ENCODE data around the gene SCN9A.

Gene SCN9A

GRCh38 chr2:166297951-166298350, 77.8 kb downstream of the SCN9A start:
- Histone ChIP-seq H3K4me3 (ENCODE audit: severe bottlenecking) (no peak overlapping the region), H3K36me3 (ENCODE audit: low read depth) (no peaks in the 10 kb centered on the region), H3K4me1 (ENCODE audit: insufficient read depth, poor library complexity, severe bottlenecking) (no peaks in the 10 kb centered on the region), H3K27ac (ENCODE audit: poor library complexity, severe bottlenecking) (no peak overlapping the region), H3K9me3 (ENCODE audit: severe bottlenecking) (no peaks in the 10 kb centered on the region), H3K27me3 (ENCODE audit: insufficient read depth, poor library complexity, severe bottlenecking) (no peaks in the 10 kb centered on the region)
- ATAC-seq (ENCODE audit: low read depth) (no peak), DNase-seq (ENCODE audit: low spot score) (no peak)
- no peak for TF ChIP-seq CTCF (IDR thresholded peaks at IDR 0.05; ENCODE audit: poor library complexity, severe bottlenecking)

GRCh38 chr2:166293984-166294383, 81.8 kb downstream of the SCN9A start:
- Histone ChIP-seq H3K36me3 (ENCODE audit: low read depth) (no peaks in the 10 kb centered on the region), H3K27me3 (ENCODE audit: insufficient read depth, poor library complexity, severe bottlenecking) (no peaks in the 10 kb centered on the region), H3K4me3 (ENCODE audit: severe bottlenecking) (no peak overlapping the region), H3K4me1 (ENCODE audit: insufficient read depth, poor library complexity, severe bottlenecking) (no peaks in the 10 kb centered on the region), H3K27ac (ENCODE audit: poor library complexity, severe bottlenecking) (no peak overlapping the region), H3K9me3 (ENCODE audit: severe bottlenecking) (no peaks in the 10 kb centered on the region)
- ATAC-seq (ENCODE audit: low read depth), result no peak
- no peak for TF ChIP-seq CTCF (IDR thresholded peaks at IDR 0.05; ENCODE audit: poor library complexity, severe bottlenecking)
- no peak for DNase-seq (ENCODE audit: low spot score)

- no peak overlapping the region for H3K4me3 ChIP-seq (ENCODE audit: severe bottlenecking)
- no peaks in the 10 kb centered on the region for H3K9me3 ChIP-seq (ENCODE audit: severe bottlenecking)
- no peaks in the 10 kb centered on the region for H3K4me1 ChIP-seq (ENCODE audit: insufficient read depth, poor library complexity, severe bottlenecking)
- H3K27me3 ChIP-seq (ENCODE audit: insufficient read depth, poor library complexity, severe bottlenecking), result no peaks in the 10 kb centered on the region
- TF ChIP-seq CTCF (IDR thresholded peaks at IDR 0.05; ENCODE audit: poor library complexity, severe bottlenecking), result no peak
- DNase-seq (ENCODE audit: low spot score), result no peak
- H3K36me3 ChIP-seq (ENCODE audit: low read depth), result no peaks in the 10 kb centered on the region
- no peak overlapping the region for H3K27ac ChIP-seq (ENCODE audit: poor library complexity, severe bottlenecking)
- ATAC-seq (ENCODE audit: low read depth), result no peak
Measured at GRCh38 chr2:166285215-166285614, 90.5 kb downstream of the SCN9A start.

GRCh38 chr2:166284359-166284758, 91.4 kb downstream of the SCN9A start:
- no peak overlapping the region for H3K27ac ChIP-seq (ENCODE audit: poor library complexity, severe bottlenecking)
- no peak for TF ChIP-seq CTCF (IDR thresholded peaks at IDR 0.05; ENCODE audit: poor library complexity, severe bottlenecking)

GRCh38 chr2:166282154-166282553, 93.6 kb downstream of the SCN9A start:
- no peak overlapping the region for H3K4me3 ChIP-seq (ENCODE audit: severe bottlenecking)
- no peak for TF ChIP-seq CTCF (IDR thresholded peaks at IDR 0.05; ENCODE audit: poor library complexity, severe bottlenecking)
- H3K4me1 ChIP-seq (ENCODE audit: insufficient read depth, poor library complexity, severe bottlenecking), result no peaks in the 10 kb centered on the region
- ATAC-seq (ENCODE audit: low read depth), result no peak
- no peaks in the 10 kb centered on the region for H3K27me3 ChIP-seq (ENCODE audit: insufficient read depth, poor library complexity, severe bottlenecking)
- no peak overlapping the region for H3K27ac ChIP-seq (ENCODE audit: poor library complexity, severe bottlenecking)
- no peak for DNase-seq (ENCODE audit: low spot score)
- no peaks in the 10 kb centered on the region for H3K36me3 ChIP-seq (ENCODE audit: low read depth)
- H3K9me3 ChIP-seq (ENCODE audit: severe bottlenecking), result no peaks in the 10 kb centered on the region

More at GRCh38 chr2:166284359-166284758, 91.4 kb downstream of the SCN9A start:
- Histone ChIP-seq H3K27me3 (ENCODE audit: insufficient read depth, poor library complexity, severe bottlenecking) (no peaks in the 10 kb centered on the region), H3K36me3 (ENCODE audit: low read depth) (no peaks in the 10 kb centered on the region), H3K9me3 (ENCODE audit: severe bottlenecking) (no peaks in the 10 kb centered on the region), H3K4me3 (ENCODE audit: severe bottlenecking) (no peak overlapping the region), H3K4me1 (ENCODE audit: insufficient read depth, poor library complexity, severe bottlenecking) (no peaks in the 10 kb centered on the region)
- ATAC-seq (ENCODE audit: low read depth) (no peak), DNase-seq (ENCODE audit: low spot score) (no peak)

Measured in RWPE2 (cell line).